Testis (tissue), 5 donors: Measurements from ENCODE around the gene TPCN1. TPM values are rescaled to one million over a fixed set of nuclear protein-coding genes. Genes with fewer than 3 reads are reported as not detected.

Source experiments
- DNase-seq: peaks from one replicate; pipeline ENCODE4 v3.0.0-alpha.2; 2019
- H3K27ac ChIP-seq, 2 donors: fragments of 200-600 bp; sonication (generic); one replicate each; pipeline ENCODE4 v1.5.1; 2019
- H3K27me3 ChIP-seq: fragments of 200-600 bp; sonication (generic); one replicate; pipeline ENCODE4 v1.5.1; 2019
- H3K36me3 ChIP-seq: fragments of 200-600 bp; sonication (generic); one replicate; pipeline ENCODE4 v1.5.1; 2017; ENCODE audit warnings: low read depth; ENCODE audit errors: missing control alignments
- H3K4me1 ChIP-seq: fragments of 200-600 bp; sonication (generic); one replicate; pipeline ENCODE4 v1.5.1; 2019
- H3K4me3 ChIP-seq, 2 donors: fragments of 200-600 bp; sonication (generic); one replicate each; pipeline ENCODE4 v1.5.1; 2017 to 2019
- H3K9me3 ChIP-seq: fragments of 200-600 bp; sonication (generic); one replicate; pipeline ENCODE4 v1.5.1; 2017
- POLR2A ChIP-seq: fragments of 450-650 bp; IDR thresholded peaks from one replicate; pipeline ENCODE4 v1.6.1; 2017; ENCODE audit warnings: antibody characterized with exemption, mild to moderate bottlenecking, moderate library complexity
- WGBS, 2 donors: methylation state at CpG; one replicate each; pipeline ENCODE4 v1.1.5; 2018; 5-methylcytosine and 5-hydroxymethylcytosine counted together
- intact Hi-C: fragments of 100-400 bp; cut with DNase I; formaldehyde crosslinking; loops from one replicate; pipeline ENCODE4 v1.15.1; 2023; ENCODE audit warnings: low total_unique reads
- long read RNA-seq, 2 donors: transcript quantifications; one replicate each; lab custom pipeline, GENCODE V29; 2026
- polyA plus RNA-seq: library from polyadenylated mRNA; stranded (reverse); fragments of 350-450 nt; fragmentation: Illumina TruSeq; extraction: RNeasy Lipid Tissue Mini Kit (QIAGEN cat#74804); gene quantifications from one replicate; pipeline ENCODE4 v1.2.3, GENCODE V29; 2014; ENCODE audit warnings: low read depth, low replicate concordance; ENCODE audit not compliant: insufficient read depth
- total RNA-seq, 2 donors: library from RNA; depleted of rRNA; stranded (reverse); fragments of >200 nt; gene quantifications; one replicate each; pipeline ENCODE4 v1.2.3, GENCODE V29; 2016
- TF ChIP-seq, protein P1 (sequence below), 3 experiments: fragments of 450-650 bp in 2 of 3; fragments of 200-600 bp in 1 of 3; sonication (generic) in 1 of 3; IDR thresholded peaks; one replicate each; pipeline ENCODE4 v1.5.1; 2016 to 2019; ENCODE audit warnings: antibody characterized with exemption in 3 of 3, mild to moderate bottlenecking in 2 of 3, moderate library complexity in 1 of 3

Gene TPCN1
- total RNA-seq (10 to 100 TPM; 48.7 to 73.0 TPM), polyA plus RNA-seq (33.4 TPM)
- long read RNA-seq, donor 1, full-length matches to known transcripts: 1 of 7 reads
- long read RNA-seq, donor 1, partial matches to known transcripts: 6 of 7 reads
- long read RNA-seq, donor 1, other reads (novel, unspliced or antisense): 0 of 7 reads
- long read RNA-seq, donor 2, full-length matches to known transcripts: 1 of 1 reads
- long read RNA-seq, donor 2, partial matches to known transcripts: 0 of 1 reads
- long read RNA-seq, donor 2, other reads (novel, unspliced or antisense): 0 of 1 reads

DNA sequence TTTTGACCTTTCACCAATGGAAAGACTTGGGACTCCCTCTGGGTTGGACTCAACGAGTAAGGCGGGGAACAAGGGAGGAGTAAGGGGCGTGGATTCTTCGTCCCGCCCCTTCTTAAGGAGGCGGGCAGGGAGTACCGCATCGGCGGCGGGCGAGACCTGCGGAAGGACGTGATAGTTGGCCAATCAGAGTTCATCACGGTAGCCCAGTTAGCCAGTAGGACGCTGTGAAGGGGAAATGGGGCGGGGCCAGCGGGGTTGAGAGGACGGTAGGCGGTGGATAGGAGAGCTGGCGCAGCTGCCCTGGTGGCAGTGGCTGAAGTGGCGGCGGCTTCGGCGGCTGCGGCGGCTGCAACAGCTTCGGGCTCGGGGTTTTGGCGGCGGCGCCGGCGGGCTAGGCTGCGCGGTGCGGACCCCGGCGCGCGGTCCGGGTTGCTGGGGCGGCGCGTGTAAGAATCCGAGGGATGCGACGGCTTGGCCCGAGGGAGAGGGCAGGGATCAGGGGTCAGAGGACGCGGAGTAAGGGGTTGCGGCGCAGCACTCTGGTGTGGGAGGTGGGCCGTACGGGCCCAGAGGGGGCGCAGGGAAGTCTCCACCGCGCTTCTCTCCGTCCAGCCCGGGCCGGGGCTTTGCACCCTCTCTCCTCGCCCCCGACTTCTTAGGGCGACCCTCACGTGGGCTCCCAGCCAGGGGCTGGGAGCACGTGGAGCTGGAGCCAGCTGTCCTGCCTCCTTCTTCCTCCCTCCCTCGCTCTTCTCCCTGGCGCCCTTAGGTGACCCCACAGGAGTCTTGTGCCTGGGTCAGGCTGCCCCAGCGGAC is at the start of gene TPCN1:
TPCN1 (plus strand) TSS at position 284 of the 816 bp plus-strand sequence. CDS start 5,389 bp downstream, outside the sequence.
- no peaks in the 10 kb centered on the region for H3K27me3 ChIP-seq
- no peaks in the 10 kb centered on the region for H3K9me3 ChIP-seq
- H3K4me3 ChIP-seq: peak within 1 kb of the TSS; percentile 72 to 84
- TF ChIP-seq, protein P1, sequence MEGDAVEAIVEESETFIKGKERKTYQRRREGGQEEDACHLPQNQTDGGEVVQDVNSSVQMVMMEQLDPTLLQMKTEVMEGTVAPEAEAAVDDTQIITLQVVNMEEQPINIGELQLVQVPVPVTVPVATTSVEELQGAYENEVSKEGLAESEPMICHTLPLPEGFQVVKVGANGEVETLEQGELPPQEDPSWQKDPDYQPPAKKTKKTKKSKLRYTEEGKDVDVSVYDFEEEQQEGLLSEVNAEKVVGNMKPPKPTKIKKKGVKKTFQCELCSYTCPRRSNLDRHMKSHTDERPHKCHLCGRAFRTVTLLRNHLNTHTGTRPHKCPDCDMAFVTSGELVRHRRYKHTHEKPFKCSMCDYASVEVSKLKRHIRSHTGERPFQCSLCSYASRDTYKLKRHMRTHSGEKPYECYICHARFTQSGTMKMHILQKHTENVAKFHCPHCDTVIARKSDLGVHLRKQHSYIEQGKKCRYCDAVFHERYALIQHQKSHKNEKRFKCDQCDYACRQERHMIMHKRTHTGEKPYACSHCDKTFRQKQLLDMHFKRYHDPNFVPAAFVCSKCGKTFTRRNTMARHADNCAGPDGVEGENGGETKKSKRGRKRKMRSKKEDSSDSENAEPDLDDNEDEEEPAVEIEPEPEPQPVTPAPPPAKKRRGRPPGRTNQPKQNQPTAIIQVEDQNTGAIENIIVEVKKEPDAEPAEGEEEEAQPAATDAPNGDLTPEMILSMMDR (IDR thresholded peaks at IDR 0.05): peak in 1 of 3 experiments; percentile 31
- peak; percentile 80 for TF ChIP-seq POLR2A
- peaks cover 25% of the 10 kb centered on the region for H3K4me1 ChIP-seq
- DNase-seq: peak; percentile 100
- peak within 1 kb of the TSS; percentile 71 to 78 for H3K27ac ChIP-seq
- H3K36me3 ChIP-seq: no peaks in the 10 kb centered on the region
- intact Hi-C loops: no loop called here
- WGBS, 2 donors: 0% methylated on average over 31 to 68 of the region's 68 CpGs

DNA sequence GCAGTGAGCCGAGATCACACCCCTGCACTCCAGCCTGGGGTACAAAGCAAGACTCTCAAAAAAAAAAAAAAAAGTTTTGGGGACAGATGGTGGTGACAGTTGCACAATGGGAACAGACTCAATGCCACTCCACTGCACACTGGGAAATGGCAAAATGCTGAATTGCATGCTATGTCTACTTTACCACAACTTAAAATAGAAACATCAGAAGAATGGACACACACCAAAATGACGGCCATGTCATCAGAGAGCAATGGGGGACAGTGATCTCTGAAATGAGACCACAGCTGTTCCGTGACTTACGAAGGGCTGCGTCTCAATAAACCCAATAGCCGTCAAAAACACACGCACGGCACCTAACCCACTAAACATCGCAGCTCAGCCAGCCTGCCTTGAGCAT is 49.7 kb upstream of the TPCN1 start:
- Histone ChIP-seq H3K9me3 (no peaks in the 10 kb centered on the region), H3K4me1 (peaks cover 18% of the 10 kb centered on the region), H3K27ac (no peak overlapping the region), H3K27me3 (no peaks in the 10 kb centered on the region), H3K4me3 (no peak overlapping the region), H3K36me3 (no peaks in the 10 kb centered on the region)
- no peak for TF ChIP-seq POLR2A
- TF ChIP-seq, protein P1 (IDR thresholded peaks at IDR 0.05): no peak
- intact Hi-C loops: no loop called here
- DNase-seq: no peak
- WGBS, 2 donors: 98 to 99% methylated on average over 9 of the region's 9 CpGs

DNA sequence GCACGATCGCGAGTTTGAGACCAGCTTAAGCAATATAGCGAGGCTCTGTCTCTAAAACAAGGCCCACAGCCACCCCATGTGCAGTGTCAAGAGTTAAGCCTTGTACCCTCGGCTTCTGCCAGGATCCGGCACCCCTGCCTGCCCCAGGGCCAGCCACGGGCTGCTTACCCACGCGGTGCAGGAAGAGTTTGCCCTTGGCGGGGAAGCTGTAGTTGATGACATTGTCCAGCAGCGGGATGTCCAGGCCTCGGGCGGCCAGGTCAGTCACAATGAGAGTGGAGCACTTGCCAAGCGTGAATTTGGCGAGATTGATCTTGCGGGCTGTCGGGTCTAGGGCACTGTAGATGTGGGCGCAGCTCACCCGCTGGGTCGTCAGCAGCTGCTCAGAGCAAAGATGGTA is 49.1 kb upstream of the TPCN1 start:
- WGBS, 2 donors: 80 to 89% methylated on average over 12 to 20 of the region's 20 CpGs
- H3K27ac ChIP-seq: no peak overlapping the region
- TF ChIP-seq, protein P1 (IDR thresholded peaks at IDR 0.05): no peak
- TF ChIP-seq POLR2A: no peak
- no peaks in the 10 kb centered on the region for H3K9me3 ChIP-seq
- no peak overlapping the region for H3K4me3 ChIP-seq
- no peak for DNase-seq
- intact Hi-C loops: no loop called here
- no peaks in the 10 kb centered on the region for H3K36me3 ChIP-seq
- H3K27me3 ChIP-seq: no peaks in the 10 kb centered on the region
- peaks cover 18% of the 10 kb centered on the region for H3K4me1 ChIP-seq

DNA sequence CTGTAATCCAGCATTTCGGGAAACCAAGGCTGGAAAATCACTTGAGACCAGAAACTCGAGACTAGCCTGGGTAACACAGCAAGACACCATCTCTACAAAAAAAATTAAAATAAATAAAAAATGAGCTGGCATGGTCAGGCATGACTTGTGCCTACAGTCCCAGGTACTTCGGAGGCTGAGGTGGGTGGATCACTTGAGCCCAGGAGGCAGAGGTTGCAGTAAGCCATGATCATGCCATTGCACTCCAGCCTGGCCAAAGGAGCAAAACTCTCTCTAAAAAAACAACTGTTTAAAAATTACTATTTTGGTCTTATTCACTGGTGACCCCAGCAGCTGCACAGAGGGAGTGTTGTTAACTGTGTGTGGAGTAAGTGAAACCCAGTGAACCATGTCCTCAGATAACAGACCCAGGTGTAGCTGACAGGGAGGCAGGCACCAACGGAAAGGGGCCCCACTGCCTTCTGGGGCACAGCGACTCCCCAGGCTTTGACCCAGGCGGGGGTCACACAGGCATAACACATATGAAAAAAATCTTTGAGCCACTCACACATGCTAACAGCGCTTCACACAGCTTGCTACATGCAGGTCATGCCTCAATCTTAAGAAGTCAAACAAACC is 48.1 kb upstream of the TPCN1 start:
- H3K27me3 ChIP-seq: no peaks in the 10 kb centered on the region
- no peaks in the 10 kb centered on the region for H3K9me3 ChIP-seq
- intact Hi-C loops: no loop called here
- H3K36me3 ChIP-seq: no peaks in the 10 kb centered on the region
- H3K4me3 ChIP-seq: no peak overlapping the region
- H3K4me1 ChIP-seq: peaks cover 11% of the 10 kb centered on the region
- no peak for TF ChIP-seq POLR2A
- TF ChIP-seq, protein P1 (IDR thresholded peaks at IDR 0.05): no peak
- no peak overlapping the region for H3K27ac ChIP-seq
- 81% methylated on average over 7 of the region's 7 CpGs for whole genome bisulfite sequencing, 2 donors
- DNase-seq: no peak
